ENCODE measurements around the gene ADIPOQ. TPM values are rescaled to one million over a fixed set of nuclear protein-coding genes. Genes with fewer than 3 reads are reported as not detected.

Gene ADIPOQ
- polyA plus RNA-seq, 1 donor (not counting 4 experiments of a cell fraction or from before 2014, with no cell fraction given) = not detected

DNA sequence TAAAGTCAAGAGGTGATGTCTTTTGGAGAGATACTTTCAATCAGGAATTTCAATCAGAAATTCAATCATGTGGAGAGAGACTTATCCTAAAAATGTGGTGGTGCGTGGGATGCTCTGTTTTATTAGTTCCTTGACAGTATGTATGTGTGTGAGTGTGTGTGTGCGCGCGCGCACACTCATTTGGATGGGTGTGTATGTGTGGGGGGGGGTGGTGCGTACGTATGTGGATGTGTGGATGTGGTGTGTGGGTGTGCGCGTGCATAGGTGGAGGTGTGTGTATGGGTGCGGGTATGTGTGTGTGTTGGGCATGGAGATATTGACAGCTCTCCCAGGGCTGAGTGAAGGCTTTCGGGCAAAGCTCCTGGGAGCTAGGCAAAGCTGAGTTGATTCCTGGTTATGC lies 2.4 kb downstream of the ADIPOQ start:
- no peak overlapping the region for H3K27ac ChIP-seq (ENCODE audit: control insufficient read depth, insufficient read depth, low read length)
- H3K79me2 ChIP-seq (ENCODE audit: control insufficient read depth, insufficient read depth, low read length) = no peaks in the 10 kb centered on the region
- H3K36me3 ChIP-seq (ENCODE audit: control insufficient read depth in 2 of 2, extremely low read depth in 1 of 2, insufficient read depth in 2 of 2, low read length in 2 of 2) = no peaks in the 10 kb centered on the region
- no peak overlapping the region for H3K9ac ChIP-seq (ENCODE audit: control insufficient read depth, extremely low read depth, insufficient read depth, low read length)
- H3K9me3 ChIP-seq (ENCODE audit: control insufficient read depth, low read depth, low read length) = no peaks in the 10 kb centered on the region
- DNase-seq (ENCODE audit: low read depth, low spot score) (no peak), FAIRE-seq (no peak)
- no peaks in the 10 kb centered on the region for H3K9me1 ChIP-seq (ENCODE audit: control insufficient read depth, extremely low read depth, insufficient read depth, low read length)
- H3K4me3 ChIP-seq (ENCODE audit: control insufficient read depth in 2 of 3, extremely low read depth in 1 of 3, insufficient read depth in 2 of 3, low read depth in 1 of 3, low read length in 3 of 3) = no peak overlapping the region
- TF ChIP-seq EZH2 (IDR thresholded peaks at IDR 0.05; ENCODE audit: low read length) (no peak), CTCF (optimal IDR thresholded peaks at IDR 0.05 in 1 of 3, IDR thresholded peaks at IDR 0.05 in 1 of 3, conservative IDR thresholded peaks at IDR 0.05 in 1 of 3; ENCODE audit: extremely low read depth in 1 of 3, insufficient read depth in 2 of 3, low read length in 3 of 3) (no peak)
- H3K4me2 ChIP-seq (ENCODE audit: control insufficient read depth, extremely low read depth, insufficient read depth, low read depth, low read length) = no peak overlapping the region
- no peak overlapping the region for H2AFZ ChIP-seq (ENCODE audit: control insufficient read depth, low read length)
- no peaks in the 10 kb centered on the region for H3K4me1 ChIP-seq (ENCODE audit: control insufficient read depth, extremely low read depth, insufficient read depth, low read length)
- H3K27me3 ChIP-seq (ENCODE audit: control insufficient read depth, extremely low read depth, insufficient read depth, low read length) = peaks cover 6% of the 10 kb centered on the region
- dilution Hi-C loops (cut with MboI; ENCODE audit: extremely low pct_ligation_motif_present, low sequenced_read_pairs) = no loop called here
- H4K20me1 ChIP-seq (ENCODE audit: control insufficient read depth, extremely low read depth, insufficient read depth, low read length) = no peaks in the 10 kb centered on the region

GRCh38 chr3:186845756-186846155 lies 3.2 kb downstream of the ADIPOQ start:
- DNase-seq (ENCODE audit: low read depth, low spot score) = no peak

More at GRCh38 chr3:186845756-186846155, 3.2 kb downstream of the ADIPOQ start:
- H3K9me1 ChIP-seq (ENCODE audit: control insufficient read depth, extremely low read depth, insufficient read depth, low read length) = no peaks in the 10 kb centered on the region
- no peaks in the 10 kb centered on the region for H3K4me1 ChIP-seq (ENCODE audit: control insufficient read depth, extremely low read depth, insufficient read depth, low read length)
- H4K20me1 ChIP-seq (ENCODE audit: control insufficient read depth, extremely low read depth, insufficient read depth, low read length) = no peaks in the 10 kb centered on the region
- no peak overlapping the region for H2AFZ ChIP-seq (ENCODE audit: control insufficient read depth, low read length)
- no peaks in the 10 kb centered on the region for H3K9me3 ChIP-seq (ENCODE audit: control insufficient read depth, low read depth, low read length)
- H3K36me3 ChIP-seq (ENCODE audit: control insufficient read depth in 2 of 2, extremely low read depth in 1 of 2, insufficient read depth in 2 of 2, low read length in 2 of 2) = no peaks in the 10 kb centered on the region
- dilution Hi-C loops (cut with MboI; ENCODE audit: extremely low pct_ligation_motif_present, low sequenced_read_pairs) = no loop called here
- H3K9ac ChIP-seq (ENCODE audit: control insufficient read depth, extremely low read depth, insufficient read depth, low read length) = no peak overlapping the region
- no peak for FAIRE-seq
- H3K27ac ChIP-seq (ENCODE audit: control insufficient read depth, insufficient read depth, low read length) = no peak overlapping the region
- peaks cover 6% of the 10 kb centered on the region for H3K27me3 ChIP-seq (ENCODE audit: control insufficient read depth, extremely low read depth, insufficient read depth, low read length)
- H3K79me2 ChIP-seq (ENCODE audit: control insufficient read depth, insufficient read depth, low read length) = no peaks in the 10 kb centered on the region
- no peak overlapping the region for H3K4me3 ChIP-seq (ENCODE audit: control insufficient read depth in 2 of 3, extremely low read depth in 1 of 3, insufficient read depth in 2 of 3, low read depth in 1 of 3, low read length in 3 of 3)
- H3K4me2 ChIP-seq (ENCODE audit: control insufficient read depth, extremely low read depth, insufficient read depth, low read depth, low read length) = no peak overlapping the region
- TF ChIP-seq CTCF (optimal IDR thresholded peaks at IDR 0.05 in 1 of 3, IDR thresholded peaks at IDR 0.05 in 1 of 3, conservative IDR thresholded peaks at IDR 0.05 in 1 of 3; ENCODE audit: extremely low read depth in 1 of 3, insufficient read depth in 2 of 3, low read length in 3 of 3) = no peak
- no peak for TF ChIP-seq EZH2 (IDR thresholded peaks at IDR 0.05; ENCODE audit: low read length)
